HG03064 (cell line): Measurements from ENCODE around the gene NGF.

Experiments
- ATAC-seq: cut with Tn5 transposase; IDR thresholded peaks from one replicate; pipeline ENCODE4 v1.9.1; 2021; ENCODE audit warnings: low read depth; ENCODE audit not compliant: unreplicated experiment

Gene NGF

GRCh38 chr1:115283681-115284146 lies 54.3 kb downstream of the NGF start:
- no peak for ATAC-seq

GRCh38 chr1:115283249-115283648 lies 54.8 kb downstream of the NGF start:
- no peak for ATAC-seq

GRCh38 chr1:115282807-115283208 lies 55.2 kb downstream of the NGF start:
- no peak for ATAC-seq

GRCh38 chr1:115281143-115281542 lies 56.9 kb downstream of the NGF start:
- ATAC-seq: no peak

GRCh38 chr1:115280064-115280463 lies 58.0 kb downstream of the NGF start:
- ATAC-seq: no peak

GRCh38 chr1:115278211-115278610 lies 59.8 kb downstream of the NGF start:
- no peak for ATAC-seq

GRCh38 chr1:115277276-115277675 lies 60.8 kb downstream of the NGF start:
- no peak for ATAC-seq

GRCh38 chr1:115275216-115275615 lies 62.8 kb downstream of the NGF start:
- no peak for ATAC-seq

GRCh38 chr1:115274467-115274866 lies 63.6 kb downstream of the NGF start:
- ATAC-seq: no peak

- ATAC-seq: no peak
These were observed 71.2 kb downstream of the NGF start for GRCh38 chr1:115266729-115267421.

GRCh38 chr1:115265099-115265498 lies 73.0 kb downstream of the NGF start:
- no peak for ATAC-seq

GRCh38 chr1:115262886-115263285 lies 75.2 kb downstream of the NGF start:
- ATAC-seq: no peak

- ATAC-seq: no peak
These were observed 76.6 kb downstream of the NGF start for GRCh38 chr1:115261496-115261895.

GRCh38 chr1:115258302-115258866 lies 79.7 kb downstream of the NGF start:
- no peak for ATAC-seq

GRCh38 chr1:115257591-115257990 lies 80.5 kb downstream of the NGF start:
- no peak for ATAC-seq

GRCh38 chr1:115255154-115255553 lies 82.9 kb downstream of the NGF start:
- ATAC-seq: no peak

GRCh38 chr1:115252585-115252984 lies 85.5 kb downstream of the NGF start:
- no peak for ATAC-seq

GRCh38 chr1:115251856-115252255 lies 86.2 kb downstream of the NGF start:
- ATAC-seq: no peak

- no peak for ATAC-seq
These were observed 86.7 kb downstream of the NGF start for GRCh38 chr1:115251340-115251748.

GRCh38 chr1:115246526-115246925 lies 91.5 kb downstream of the NGF start:
- no peak for ATAC-seq

GRCh38 chr1:115245227-115245626 lies 92.8 kb downstream of the NGF start:
- no peak for ATAC-seq

GRCh38 chr1:115242543-115242942 lies 95.5 kb downstream of the NGF start:
- no peak for ATAC-seq
